Testis (tissue), 3 donors: ENCODE data around the gene MYRFL. TPM values are rescaled to one million over a fixed set of nuclear protein-coding genes. Genes with fewer than 3 reads are reported as not detected.

Source experiments
- DNase-seq: peaks from one replicate; pipeline ENCODE4 v3.0.0-alpha.2; 2019
- H3K27ac ChIP-seq, 2 donors: fragments of 200-600 bp; sonication (generic); one replicate each; pipeline ENCODE4 v1.5.1; 2019
- H3K27me3 ChIP-seq: fragments of 200-600 bp; sonication (generic); one replicate; pipeline ENCODE4 v1.5.1; 2019
- H3K36me3 ChIP-seq: fragments of 200-600 bp; sonication (generic); one replicate; pipeline ENCODE4 v1.5.1; 2017; ENCODE audit warnings: low read depth; ENCODE audit errors: missing control alignments
- H3K4me1 ChIP-seq: fragments of 200-600 bp; sonication (generic); one replicate; pipeline ENCODE4 v1.5.1; 2019
- H3K4me3 ChIP-seq, 2 donors: fragments of 200-600 bp; sonication (generic); one replicate each; pipeline ENCODE4 v1.5.1; 2017 to 2019
- H3K9me3 ChIP-seq: fragments of 200-600 bp; sonication (generic); one replicate; pipeline ENCODE4 v1.5.1; 2017
- POLR2A ChIP-seq: fragments of 450-650 bp; IDR thresholded peaks from one replicate; pipeline ENCODE4 v1.6.1; 2017; ENCODE audit warnings: antibody characterized with exemption, mild to moderate bottlenecking, moderate library complexity
- WGBS, 2 donors: methylation state at CpG; one replicate each; pipeline ENCODE4 v1.1.5; 2018; 5-methylcytosine and 5-hydroxymethylcytosine counted together
- intact Hi-C: fragments of 100-400 bp; cut with DNase I; formaldehyde crosslinking; loops from one replicate; pipeline ENCODE4 v1.15.1; 2023; ENCODE audit warnings: low total_unique reads
- polyA plus RNA-seq: library from polyadenylated mRNA; stranded (reverse); fragments of 350-450 nt; fragmentation: Illumina TruSeq; extraction: RNeasy Lipid Tissue Mini Kit (QIAGEN cat#74804); gene quantifications from one replicate; pipeline ENCODE4 v1.2.3, GENCODE V29; 2014; ENCODE audit warnings: low read depth, low replicate concordance; ENCODE audit not compliant: insufficient read depth
- total RNA-seq, 2 donors: library from RNA; depleted of rRNA; stranded (reverse); fragments of >200 nt; gene quantifications; one replicate each; pipeline ENCODE4 v1.2.3, GENCODE V29; 2016
- TF ChIP-seq, protein P1 (sequence below), 3 experiments: fragments of 450-650 bp in 2 of 3; fragments of 200-600 bp in 1 of 3; sonication (generic) in 1 of 3; IDR thresholded peaks; one replicate each; pipeline ENCODE4 v1.5.1; 2016 to 2019; ENCODE audit warnings: antibody characterized with exemption in 3 of 3, mild to moderate bottlenecking in 2 of 3, moderate library complexity in 1 of 3

MYRFL gene
- total and polyA plus RNA-seq, 3 donors from 2014 or later: 0.87 to 8.0 (median 1.0) TPM

DNA sequence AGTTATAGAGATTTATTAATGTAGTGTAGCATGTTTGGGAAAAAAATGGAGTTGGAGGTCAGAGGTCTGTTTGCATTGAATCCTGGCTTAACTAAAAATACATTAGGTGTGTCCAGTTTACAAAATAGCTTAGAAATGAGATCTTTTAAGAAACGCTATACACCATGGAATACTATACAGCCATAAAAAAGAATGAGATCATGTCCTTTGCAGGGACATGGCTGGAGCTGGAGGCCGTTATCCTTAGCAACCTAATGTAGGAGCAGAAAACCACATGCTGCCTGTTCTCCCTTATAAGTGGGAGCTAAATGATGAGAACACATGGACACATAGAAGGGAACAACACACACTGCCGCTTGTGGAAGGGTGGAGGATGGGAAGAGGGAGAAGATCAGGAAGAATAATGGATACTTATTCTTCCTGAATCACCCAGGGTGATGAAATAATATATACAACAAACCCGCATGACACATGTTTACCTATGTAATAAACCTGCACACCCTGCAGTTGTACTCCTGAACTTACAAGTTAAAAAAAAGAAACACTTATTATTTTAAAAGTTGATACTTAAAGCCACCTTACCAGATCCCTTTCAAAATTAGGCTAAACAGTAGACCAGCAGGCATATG lies 14.0 kb upstream of the MYRFL start:
- H3K9me3 ChIP-seq: no peaks in the 10 kb centered on the region
- H3K36me3 ChIP-seq: no peaks in the 10 kb centered on the region
- no peaks in the 10 kb centered on the region for H3K4me1 ChIP-seq
- intact Hi-C loops: no loop called here
- 81 to 82% methylated on average over 4 of the region's 4 CpGs for WGBS, 2 donors
- TF ChIP-seq, protein P1, sequence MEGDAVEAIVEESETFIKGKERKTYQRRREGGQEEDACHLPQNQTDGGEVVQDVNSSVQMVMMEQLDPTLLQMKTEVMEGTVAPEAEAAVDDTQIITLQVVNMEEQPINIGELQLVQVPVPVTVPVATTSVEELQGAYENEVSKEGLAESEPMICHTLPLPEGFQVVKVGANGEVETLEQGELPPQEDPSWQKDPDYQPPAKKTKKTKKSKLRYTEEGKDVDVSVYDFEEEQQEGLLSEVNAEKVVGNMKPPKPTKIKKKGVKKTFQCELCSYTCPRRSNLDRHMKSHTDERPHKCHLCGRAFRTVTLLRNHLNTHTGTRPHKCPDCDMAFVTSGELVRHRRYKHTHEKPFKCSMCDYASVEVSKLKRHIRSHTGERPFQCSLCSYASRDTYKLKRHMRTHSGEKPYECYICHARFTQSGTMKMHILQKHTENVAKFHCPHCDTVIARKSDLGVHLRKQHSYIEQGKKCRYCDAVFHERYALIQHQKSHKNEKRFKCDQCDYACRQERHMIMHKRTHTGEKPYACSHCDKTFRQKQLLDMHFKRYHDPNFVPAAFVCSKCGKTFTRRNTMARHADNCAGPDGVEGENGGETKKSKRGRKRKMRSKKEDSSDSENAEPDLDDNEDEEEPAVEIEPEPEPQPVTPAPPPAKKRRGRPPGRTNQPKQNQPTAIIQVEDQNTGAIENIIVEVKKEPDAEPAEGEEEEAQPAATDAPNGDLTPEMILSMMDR (IDR thresholded peaks at IDR 0.05): no peak
- no peak for TF ChIP-seq POLR2A
- no peaks in the 10 kb centered on the region for H3K27me3 ChIP-seq
- no peak overlapping the region for H3K27ac ChIP-seq
- DNase-seq: no peak
- no peak overlapping the region for H3K4me3 ChIP-seq

DNA sequence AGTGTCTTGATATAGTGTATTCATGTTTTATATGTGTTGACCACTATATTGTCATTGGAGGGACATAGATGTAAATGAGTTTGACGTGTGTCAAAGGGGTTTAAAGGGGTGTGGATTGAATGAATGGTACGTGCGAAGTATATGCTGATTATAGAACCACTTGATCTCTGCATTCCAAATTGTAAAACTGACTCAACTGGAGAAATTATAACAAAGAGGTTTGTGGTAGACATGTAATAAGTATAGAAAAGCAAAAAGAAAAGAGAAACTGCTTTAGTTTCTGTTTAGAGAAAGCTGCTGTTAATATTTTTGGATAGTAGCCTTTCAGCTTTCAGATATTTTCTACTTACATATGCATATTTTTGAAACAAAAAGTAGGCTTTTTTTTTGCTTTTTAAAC lies 8.9 kb upstream of the MYRFL start:
- Histone ChIP-seq H3K36me3 (no peaks in the 10 kb centered on the region), H3K4me3 (no peak overlapping the region), H3K4me1 (no peaks in the 10 kb centered on the region), H3K27ac (no peak overlapping the region), H3K9me3 (no peaks in the 10 kb centered on the region), H3K27me3 (no peaks in the 10 kb centered on the region)
- DNase-seq: no peak
- TF ChIP-seq POLR2A: no peak
- TF ChIP-seq, protein P1 (IDR thresholded peaks at IDR 0.05): no peak
- intact Hi-C loops: no loop called here
- 89 to 96% methylated on average over 3 of the region's 3 CpGs for WGBS, 2 donors

GRCh38 chr12:69821032-69821455 lies 4.0 kb upstream of the MYRFL start:
- no peaks in the 10 kb centered on the region for H3K4me1 ChIP-seq
- H3K36me3 ChIP-seq: no peaks in the 10 kb centered on the region
- H3K27ac ChIP-seq: no peak overlapping the region
- no peak for DNase-seq
- H3K9me3 ChIP-seq: no peaks in the 10 kb centered on the region
- H3K4me3 ChIP-seq: no peak overlapping the region
- intact Hi-C loops: no loop called here
- no peak for TF ChIP-seq POLR2A
- TF ChIP-seq, protein P1 (IDR thresholded peaks at IDR 0.05): no peak
- WGBS, 2 donors: 51 to 75% methylated on average over 6 of the region's 6 CpGs
- no peaks in the 10 kb centered on the region for H3K27me3 ChIP-seq

DNA sequence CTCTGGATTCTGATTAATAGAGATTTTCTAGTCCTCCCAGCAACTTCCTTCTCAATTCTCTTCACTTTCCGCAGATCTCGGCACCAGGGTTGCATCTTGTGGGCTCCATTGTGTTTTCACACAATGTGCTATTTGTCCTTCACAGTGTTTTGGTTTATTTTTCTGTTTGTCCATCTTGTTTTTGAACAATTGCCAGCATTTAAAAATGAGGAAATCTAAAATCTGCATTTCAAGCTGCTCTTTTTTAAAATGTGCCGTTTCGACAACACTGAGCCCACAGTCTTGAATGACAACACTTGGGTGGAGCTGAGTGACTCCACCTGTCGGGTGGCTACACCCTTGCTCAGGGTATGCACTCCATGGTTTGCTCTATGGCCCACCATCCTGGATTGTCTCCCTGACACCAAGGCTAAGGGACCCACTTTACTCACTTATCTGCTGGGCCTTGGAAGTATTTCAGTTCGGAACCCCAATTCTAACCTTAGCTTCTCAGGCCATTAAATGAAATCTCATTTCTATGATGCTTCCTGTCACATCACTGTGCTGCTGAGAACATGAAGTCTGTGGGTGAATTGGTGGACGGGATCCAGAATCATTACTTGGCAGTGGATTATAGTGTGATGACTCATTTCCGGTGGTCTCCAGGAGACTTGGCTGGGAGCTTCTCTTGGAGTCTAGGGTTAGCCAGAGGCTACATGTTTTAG lies 3.4 kb upstream of the MYRFL start:
- TF ChIP-seq POLR2A: no peak
- TF ChIP-seq, protein P1 (IDR thresholded peaks at IDR 0.05): no peak
- no peaks in the 10 kb centered on the region for H3K9me3 ChIP-seq
- WGBS, 2 donors: 33 to 40% methylated on average over 8 of the region's 8 CpGs

More for the DNA sequence above, 3.4 kb upstream of the MYRFL start:
- Histone ChIP-seq H3K27ac (no peak overlapping the region), H3K27me3 (no peaks in the 10 kb centered on the region), H3K4me3 (no peak overlapping the region), H3K36me3 (no peaks in the 10 kb centered on the region), H3K4me1 (no peaks in the 10 kb centered on the region)
- no peak for DNase-seq
- intact Hi-C loops: no loop called here
